Heart left ventricle (tissue), 16 donors: ENCODE data around the gene LENG1. TPM values are rescaled to one million over a fixed set of nuclear protein-coding genes. Genes with fewer than 3 reads are reported as not detected.

Experiments used
- ATAC-seq, 4 donors: fragments of 200-7000 bp; cut with Tn5 transposase; one replicate each; pipeline ENCODE4 v1.9.1; 2020 to 2022; ENCODE audit warnings: moderate library complexity in 4 of 4, mild to moderate bottlenecking in 3 of 4, moderate number of reproducible peaks in 1 of 4
- DNase-seq, 5 donors: peaks; one replicate each; pipeline ENCODE4 v3.0.0-alpha.2; 2020
- H3K27ac ChIP-seq, 12 donors: fragments of 200-600 bp; sonication (generic) in 4 of 12; one replicate each; pipeline versions ENCODE4 v1.5.0 to v1.8.0; 2016 to 2022; ENCODE audit warnings: mild to moderate bottlenecking in 2 of 12
- H3K27me3 ChIP-seq, 9 donors: fragments of 200-600 bp; sonication (generic) in 2 of 9; one replicate each; pipeline versions ENCODE4 v1.5.1 to v1.8.0; 2016 to 2022; ENCODE audit warnings: mild to moderate bottlenecking in 3 of 9
- H3K36me3 ChIP-seq, 9 donors: fragments of 200-600 bp; sonication (generic) in 2 of 9; one replicate each; pipeline versions ENCODE4 v1.5.0 to v1.8.0; 2018 to 2022; ENCODE audit warnings: mild to moderate bottlenecking in 2 of 9
- H3K4me1 ChIP-seq, 12 donors: fragments of 200-600 bp; sonication (generic) in 4 of 12; one replicate each; pipeline versions ENCODE4 v1.5.0 to v1.8.0; 2016 to 2022; ENCODE audit warnings: mild to moderate bottlenecking in 3 of 12
- H3K4me3 ChIP-seq, 12 donors: fragments of 200-600 bp; sonication (generic) in 4 of 12; one replicate each; pipeline versions ENCODE4 v1.5.0 to v1.8.0; 2017 to 2022; ENCODE audit warnings: mild to moderate bottlenecking in 9 of 12, moderate library complexity in 4 of 12
- H3K9me3 ChIP-seq, 12 donors: fragments of 200-600 bp; sonication (generic) in 4 of 12; one replicate each; pipeline versions ENCODE4 v1.5.0 to v1.8.0; 2016 to 2022; ENCODE audit warnings: mild to moderate bottlenecking in 1 of 12
- CTCF ChIP-seq, 12 donors: fragments of 200-600 bp; sonication (generic) in 4 of 12; IDR thresholded peaks; one replicate each; pipeline versions ENCODE4 v1.5.0 to v1.8.0; 2018 to 2022; ENCODE audit warnings: antibody characterized with exemption in 12 of 12, mild to moderate bottlenecking in 5 of 12
- POLR2A ChIP-seq, 2 donors: fragments of 450-650 bp; IDR thresholded peaks; one replicate each; pipeline ENCODE4 v1.6.1; 2017; ENCODE audit warnings: antibody characterized with exemption in 2 of 2, mild to moderate bottlenecking in 2 of 2, moderate library complexity in 2 of 2
- WGBS, 4 donors: extraction: QIAGEN DNeasy Blood & Tissue Kit in 2 of 4; methylation state at CpG; one replicate each; pipeline versions ENCODE4 v1.1.5 to v1.1.7; 2013 to 2018; 5-methylcytosine and 5-hydroxymethylcytosine counted together
- intact Hi-C, 10 donors: fragments of 100-400 bp; cut with DNase I; formaldehyde crosslinking; loops; one replicate each; pipeline versions ENCODE4 v1.11.1 to v1.14.2; 2022
- polyA plus RNA-seq, 2 donors: library from polyadenylated mRNA; stranded (reverse); fragments of 200-250 nt; gene quantifications; one replicate each; pipeline ENCODE4 v1.2.3, GENCODE V29; 2013
- total RNA-seq, 9 donors: library from RNA; depleted of rRNA in 2 of 9; stranded (reverse); fragments of >200 nt in 2 of 9; fragmentation: NEBNext Ultra II Directional in 3 of 9; extraction: Animal tissue kit (Norgen Biotek cat#: 25700) in 3 of 9; gene quantifications; one replicate each; pipeline versions ENCODE4 v1.1.0 to v1.2.4, GENCODE V29; 2016 to 2023
- donor health status: ischemic (EF 13 %, LVEDD 7.1; RV severe dilation, severe dysfunction).
- donor health status: healthy with polysubstance abuse.
- donor health status: DM: no; HTN: yes; CAD: no.
- donor health status: DM: no; HTN: no; CAD: no.
- donor health status: ischemic (EF 25% LVEDD 6.9; RV normal size, moderate dysfunction).
- donor health status: ischemic (EF 25% LVEDD 5.7; RV mildly dilated, moderate dysfunction).
- donor health status: healthy.
- donor health status: DM: yes; HTN: yes; CAD: no.
- donor health status: ischemic (EF 35%, LVEDD 5.7; RV mildly dilated, moderate dysfunction).
- donor health status: nonischemic (EF 11% LVEDD 7.7; RV severe dilation, severe dysfunction).
- donor health status: DM: yes; HTN: yes; CAD: no.
- donor health status: PGD.
- donor health status: ischemic (EF 29% LVEDD 5.4; RV normal size, mild dysfunction).
- donor health status: nonischemic (EF 23%, LVEDD 6.1; RV moderate dilation, normal function).

The LENG1 gene
- total and polyA plus RNA-seq, 11 donors = 5.4 to 18.6 (median 7.0) TPM

GRCh38 chr19:54179921-54180461 is 20.5 kb upstream of the LENG1 start:
- H3K4me1 ChIP-seq = no peaks in the 10 kb centered on the region
- no peak for DNase-seq
- H3K36me3 ChIP-seq = peaks cover 0 to 35% (median 6%) of the 10 kb centered on the region in 9 donors
- intact Hi-C loops = no loop called here
- no peak for TF ChIP-seq POLR2A (IDR thresholded peaks at IDR 0.05)
- peak in 2 of 12 donors; percentile 14 to 26 for TF ChIP-seq CTCF (IDR thresholded peaks at IDR 0.05)
- WGBS, 4 donors = 56 to 82% (median 67%) methylated on average over 7 to 10 of the region's 10 CpGs
- no peaks in the 10 kb centered on the region for H3K9me3 ChIP-seq
- no peak overlapping the region for H3K4me3 ChIP-seq
- H3K27ac ChIP-seq = no peak overlapping the region
- ATAC-seq = peak in 2 of 4 donors; percentile 39 to 44
- H3K27me3 ChIP-seq = no peaks in the 10 kb centered on the region

GRCh38 chr19:54179262-54179852 is 19.8 kb upstream of the LENG1 start:
- no peaks in the 10 kb centered on the region for H3K4me1 ChIP-seq
- no peaks in the 10 kb centered on the region for H3K27me3 ChIP-seq
- DNase-seq = no peak
- WGBS, 4 donors = 81 to 91% (median 86%) methylated on average over 10 of the region's 10 CpGs
- H3K36me3 ChIP-seq = peaks cover 0 to 35% (median 6%) of the 10 kb centered on the region in 9 donors
- no peak overlapping the region for H3K4me3 ChIP-seq
- H3K27ac ChIP-seq = no peak overlapping the region
- H3K9me3 ChIP-seq = no peaks in the 10 kb centered on the region
- no peak for ATAC-seq
- TF ChIP-seq CTCF (IDR thresholded peaks at IDR 0.05) (no peak), POLR2A (IDR thresholded peaks at IDR 0.05) (no peak)
- intact Hi-C loops = no loop called here

GRCh38 chr19:54178581-54179261 is 19.2 kb upstream of the LENG1 start:
- no peaks in the 10 kb centered on the region for H3K9me3 ChIP-seq
- 69 to 87% (median 74%) methylated on average over 17 to 23 of the region's 23 CpGs for WGBS, 4 donors
- DNase-seq = no peak
- no peak overlapping the region for H3K4me3 ChIP-seq
- H3K27ac ChIP-seq = no peak overlapping the region
- H3K27me3 ChIP-seq = no peaks in the 10 kb centered on the region
- peak; percentile 66 to 84 (median 74) for ATAC-seq
- peaks cover 0 to 35% (median 6%) of the 10 kb centered on the region in 9 donors for H3K36me3 ChIP-seq
- intact Hi-C loops = no loop called here
- H3K4me1 ChIP-seq = no peaks in the 10 kb centered on the region
- TF ChIP-seq POLR2A (IDR thresholded peaks at IDR 0.05) = no peak
- no peak for TF ChIP-seq CTCF (IDR thresholded peaks at IDR 0.05)
